Stimulated activated CD4-positive, alpha-beta T cell treated with anti-CD3 and anti-CD28 coated beads, Interleukin-4, amount 100 ng/mL, for 4 hours (primary cell): ENCODE data around the gene TCEAL1.
"Not testable (repeated sequence)": the region's sequence is repeated elsewhere in the genome, so short reads cannot be mapped to it uniquely, and the experiment has no call there.

Experiments used
- DNase-seq, 2 experiments: peaks; one replicate each; pipeline ENCODE4 v3.0.0-alpha.2; 2020

Gene TCEAL1

GRCh38 chrX:103628386-103629317 is at the start of gene TCEAL1:
Gene TCEAL1, plus strand, starts transcription at chrX:103628975. Its CDS starts 942 bp downstream, at chrX:103629917.
- DNase-seq, result peak; percentile 12 to 29

GRCh38 chrX:103584596-103584995 is 44.2 kb upstream of the TCEAL1 start:
- DNase-seq, result no peak

- peak; percentile 23 to 40 for DNase-seq
Observed at GRCh38 chrX:103585411-103586313, 43.1 kb upstream of the TCEAL1 start, which contains the start of gene TCEAL4. Gene TCEAL4, plus strand, starts transcription at chrX:103585515. Its CDS starts 1,161 bp downstream, at chrX:103586676.

- DNase-seq, result no peak
Observed at GRCh38 chrX:103586314-103586646, 42.5 kb upstream of the TCEAL1 start.

- no peak for DNase-seq
Observed at GRCh38 chrX:103586659-103587058, 42.1 kb upstream of the TCEAL1 start.

GRCh38 chrX:103592295-103592694 is 36.5 kb upstream of the TCEAL1 start:
- not testable (repeated sequence) for DNase-seq

GRCh38 chrX:103595202-103595601 is 33.6 kb upstream of the TCEAL1 start:
- not testable (repeated sequence) for DNase-seq

GRCh38 chrX:103607364-103608305 is 21.1 kb upstream of the TCEAL1 start, which contains the start of gene TCEAL3:
Gene TCEAL3, plus strand, starts transcription at chrX:103607963. Its CDS starts 1,102 bp downstream, at chrX:103609065.
- DNase-seq, result peak; percentile 21 to 25

GRCh38 chrX:103608306-103608963 is 20.3 kb upstream of the TCEAL1 start:
- DNase-seq, result no peak

- DNase-seq, result no peak
Observed at GRCh38 chrX:103610282-103610681, 18.5 kb upstream of the TCEAL1 start.

GRCh38 chrX:103613362-103613890 is 15.3 kb upstream of the TCEAL1 start:
- no peak for DNase-seq

GRCh38 chrX:103614999-103615398 is 13.8 kb upstream of the TCEAL1 start:
- no peak for DNase-seq

- no peak for DNase-seq
Observed at GRCh38 chrX:103615781-103616371, 12.9 kb upstream of the TCEAL1 start.

- DNase-seq, result no peak
Observed at GRCh38 chrX:103616676-103617186, 12.0 kb upstream of the TCEAL1 start.

- no peak for DNase-seq
Observed at GRCh38 chrX:103624111-103624510, 4.7 kb upstream of the TCEAL1 start.

- DNase-seq, result no peak
Observed at GRCh38 chrX:103626855-103627254, 1.9 kb upstream of the TCEAL1 start.

GRCh38 chrX:103629318-103630170 is 769 bp downstream of the TCEAL1 start:
- DNase-seq, result peak in 1 of 2 experiments; percentile 12

GRCh38 chrX:103630171-103630511 is 1.4 kb downstream of the TCEAL1 start:
- no peak for DNase-seq

GRCh38 chrX:103631145-103631544 is 2.4 kb downstream of the TCEAL1 start:
- DNase-seq, result no peak

- no peak for DNase-seq
Observed at GRCh38 chrX:103635436-103635835, 6.7 kb downstream of the TCEAL1 start.
